Neural cell (in vitro differentiated cells): Measurements from ENCODE around the gene CARD19. TPM values are rescaled to one million over a fixed set of nuclear protein-coding genes. Genes with fewer than 3 reads are reported as not detected.

Experiments used
- H2AFZ ChIP-seq: fragments of 200-600, 300-800 bp; sonication (generic), shearing (Covaris generic); 2 replicates; pipeline ENCODE4 v1.6.0; 2014; ENCODE audit warnings: low read depth, mild to moderate bottlenecking, antibody characterized with exemption, low read length, moderate library complexity
- H3F3A ChIP-seq: fragments of 200-600 bp; shearing (Covaris generic); 2 replicates; pipeline ENCODE4 v1.6.1; 2016; ENCODE audit warnings: mild to moderate bottlenecking, moderate library complexity, mixed read lengths, antibody characterized with exemption, low read length; ENCODE audit not compliant: insufficient read depth, poor library complexity, severe bottlenecking
- H3K27ac ChIP-seq: fragments of 200-600, 300-800 bp; sonication (generic), shearing (Covaris generic); 2 replicates; pipeline ENCODE4 v1.5.1; 2014; ENCODE audit warnings: mild to moderate bottlenecking, low read length, moderate library complexity
- H3K27me3 ChIP-seq: fragments of 300-800, 200-600 bp; sonication (generic), shearing (Covaris generic); 2 replicates; pipeline ENCODE4 v1.6.0; 2014; ENCODE audit warnings: mild to moderate bottlenecking, low read depth, low read length, moderate library complexity; ENCODE audit not compliant: insufficient read depth
- H3K36me3 ChIP-seq: fragments of 300-800, 200-600 bp; sonication (generic), shearing (Covaris generic); 2 replicates; pipeline ENCODE4 v1.5.1; 2014; ENCODE audit warnings: mild to moderate bottlenecking, antibody characterized with exemption, low read length, moderate library complexity; ENCODE audit not compliant: insufficient read depth
- H3K4me2 ChIP-seq: fragments of 300-800, 200-600 bp; sonication (generic), shearing (Covaris generic); 2 replicates; pipeline ENCODE4 v1.6.0; 2014; ENCODE audit warnings: mild to moderate bottlenecking, low read length
- H3K4me3 ChIP-seq: fragments of 300-800, 200-600 bp; sonication (generic), shearing (Covaris generic); 2 replicates; pipeline ENCODE4 v1.5.1; 2014; ENCODE audit warnings: mild to moderate bottlenecking, low read length, moderate library complexity
- H3K79me2 ChIP-seq: fragments of 200-600 bp; shearing (Covaris generic); replicated peaks from 2 replicates; pipeline ENCODE4 v1.6.0; 2014; ENCODE audit warnings: mild to moderate bottlenecking, low read length, moderate library complexity; ENCODE audit not compliant: insufficient read depth
- H3K9ac ChIP-seq: fragments of 300-800, 200-600 bp; sonication (generic), shearing (Covaris generic); 2 replicates; pipeline ENCODE4 v1.6.1; 2016; ENCODE audit warnings: mild to moderate bottlenecking, low read length, mixed read lengths
- H3K9me2 ChIP-seq: fragments of 200-600 bp; shearing (Covaris generic); 2 replicates; pipeline ENCODE4 v1.6.1; 2016; ENCODE audit warnings: mild to moderate bottlenecking, low read length, mixed read lengths; ENCODE audit not compliant: insufficient read depth
- H3K9me3 ChIP-seq: fragments of 200-600, 300-800 bp; sonication (generic), shearing (Covaris generic); 2 replicates; pipeline ENCODE4 v1.6.1; 2016; ENCODE audit warnings: mild to moderate bottlenecking, mixed run types, low read length, moderate library complexity, mixed read lengths
- H4K20me1 ChIP-seq: fragments of 200-600 bp; shearing (Covaris generic); 2 replicates; pipeline ENCODE4 v1.6.1; 2016; ENCODE audit warnings: mild to moderate bottlenecking, mixed run types; ENCODE audit not compliant: insufficient read depth
- CTCF ChIP-seq: fragments of 450-650 bp; IDR thresholded peaks from 2 replicates; pipeline ENCODE4 v1.5.1; 2014; ENCODE audit warnings: antibody characterized with exemption, mild to moderate bottlenecking, moderate library complexity; ENCODE audit not compliant: poor library complexity, severe bottlenecking
- EP300 ChIP-seq: fragments of 450-650 bp; conservative IDR thresholded peaks from 2 replicates; pipeline ENCODE4 v1.6.1; 2014; ENCODE audit warnings: antibody characterized with exemption, mild to moderate bottlenecking, moderate library complexity; ENCODE audit not compliant: poor library complexity, severe bottlenecking
- EZH2 ChIP-seq: fragments of 200-600, 300-800 bp; shearing (Covaris generic), sonication (generic); IDR thresholded peaks from 2 replicates; pipeline ENCODE4 v1.6.1; 2014; ENCODE audit warnings: antibody characterized with exemption, low read length, borderline replicate concordance, mild to moderate bottlenecking; ENCODE audit not compliant: insufficient read depth, poor library complexity, severe bottlenecking
- MXI1 ChIP-seq: fragments of 450-650 bp; conservative IDR thresholded peaks from 2 replicates; pipeline ENCODE4 v1.6.1; 2014; ENCODE audit warnings: antibody characterized with exemption, mild to moderate bottlenecking; ENCODE audit not compliant: poor library complexity, severe bottlenecking
- POLR2AphosphoS5 ChIP-seq: IDR thresholded peaks from 2 replicates; pipeline ENCODE4 v1.6.1; 2012
- RAD21 ChIP-seq: fragments of 450-650 bp; conservative IDR thresholded peaks from 2 replicates; pipeline ENCODE4 v1.6.1; 2014; ENCODE audit warnings: antibody characterized with exemption, mild to moderate bottlenecking, moderate library complexity
- REST ChIP-seq: IDR thresholded peaks from 2 replicates; pipeline ENCODE4 v1.6.1; 2012; ENCODE audit warnings: borderline replicate concordance
- SMC3 ChIP-seq: fragments of 450-650 bp; conservative IDR thresholded peaks from 2 replicates; pipeline ENCODE4 v1.6.1; 2014; ENCODE audit warnings: antibody characterized with exemption, mild to moderate bottlenecking, moderate library complexity; ENCODE audit not compliant: poor library complexity
- TAF1 ChIP-seq: IDR thresholded peaks from 2 replicates; pipeline ENCODE4 v1.6.1; 2012; ENCODE audit warnings: low read depth
- polyA plus RNA-seq: library from polyadenylated mRNA; depleted of rRNA; stranded (reverse); fragments of >200 nt; gene quantifications from 2 replicates; pipeline ENCODE4 v1.2.3, GENCODE V29; 2014

CARD19 gene
- polyA plus RNA-seq, 1 donor from 2014 or later = 66.7 TPM

- Histone ChIP-seq H3K79me2 (no peaks in the 10 kb centered on the region), H3K9ac (no peak overlapping the region), H3K9me2 (no peaks in the 10 kb centered on the region), H3K36me3 (no peaks in the 10 kb centered on the region), H3F3A (no peaks in the 10 kb centered on the region), H3K27me3 (no peaks in the 10 kb centered on the region), H3K9me3 (no peaks in the 10 kb centered on the region), H3K27ac (no peak overlapping the region), H2AFZ (no peak overlapping the region), H3K4me3 (no peak overlapping the region), H4K20me1 (no peaks in the 10 kb centered on the region), H3K4me2 (no peak overlapping the region)
- no peak for TF ChIP-seq POLR2AphosphoS5
- no peak for TF ChIP-seq MXI1
- TF ChIP-seq REST = no peak
- TF ChIP-seq EZH2 = no peak
Observed at GRCh38 chr9:93111371-93112115, 15.5 kb downstream of the CARD19 start.

GRCh38 chr9:93112116-93112863, 16.3 kb downstream of the CARD19 start:
- Histone ChIP-seq H4K20me1 (no peaks in the 10 kb centered on the region), H3K36me3 (no peaks in the 10 kb centered on the region), H3K9me3 (no peaks in the 10 kb centered on the region), H3K9ac (no peak overlapping the region), H2AFZ (no peak overlapping the region), H3K27me3 (no peaks in the 10 kb centered on the region), H3F3A (no peaks in the 10 kb centered on the region), H3K79me2 (no peaks in the 10 kb centered on the region), H3K9me2 (no peaks in the 10 kb centered on the region), H3K4me2 (no peak overlapping the region), H3K4me3 (no peak overlapping the region), H3K27ac (no peak overlapping the region)
- TF ChIP-seq CTCF (no peak), SMC3 (no peak), TAF1 (no peak), POLR2AphosphoS5 (no peak), MXI1 (no peak), REST (no peak), RAD21 (no peak), EP300 (no peak), EZH2 (no peak)
